HEK293 (cell line): ENCODE data around the gene DIP2C.

ENCODE experiments used
- ATF2 ChIP-seq: fragments of 450-650 bp; formaldehyde crosslinking; IDR thresholded peaks from 2 replicates; pipeline ENCODE4 v1.5.1; 2016; ENCODE audit warnings: missing biosample characterization, missing genetic modification characterization, low read depth
- BCL11A ChIP-seq: fragments of 450-650 bp; formaldehyde crosslinking; IDR thresholded peaks from 2 replicates; pipeline ENCODE4 v1.5.1; 2016; ENCODE audit warnings: low read depth, missing biosample characterization, missing genetic modification characterization
- CTCF ChIP-seq: fragments of 450-650 bp; formaldehyde crosslinking; IDR thresholded peaks from 2 replicates; pipeline ENCODE4 v1.5.1; 2016; ENCODE audit warnings: missing biosample characterization, missing genetic modification characterization
- HOXC10 ChIP-seq: sonication (generic); formaldehyde crosslinking; IDR thresholded peaks from 2 replicates; pipeline ENCODE4 v1.8.1; 2023; ENCODE audit warnings: mild to moderate bottlenecking, missing genetic modification reagents
- REST ChIP-seq: fragments of 450-650 bp; formaldehyde crosslinking; IDR thresholded peaks from 2 replicates; pipeline ENCODE4 v1.5.1; 2016; ENCODE audit warnings: missing biosample characterization, missing genetic modification characterization
- TCF7L2 ChIP-seq: IDR thresholded peaks from 2 replicates; pipeline ENCODE4 v1.6.1; 2011; ENCODE audit warnings: low read depth, mild to moderate bottlenecking, inconsistent platforms, low read length, moderate library complexity, borderline replicate concordance
- YY1 ChIP-seq: fragments of 450-650 bp; formaldehyde crosslinking; IDR thresholded peaks from 2 replicates; pipeline ENCODE4 v1.5.1; 2018; ENCODE audit warnings: missing biosample characterization, missing genetic modification characterization
- ZFP3 ChIP-seq: fragments of 450-650 bp; formaldehyde crosslinking; IDR thresholded peaks from 2 replicates; pipeline ENCODE4 v1.5.1; 2016; ENCODE audit warnings: low read depth, missing biosample characterization, missing genetic modification characterization
- ZNF174 ChIP-seq: fragments of 450-650 bp; formaldehyde crosslinking; IDR thresholded peaks from 2 replicates; pipeline ENCODE4 v1.5.0; 2017; ENCODE audit warnings: missing biosample characterization, mild to moderate bottlenecking, missing genetic modification characterization
- ZNF2 ChIP-seq: fragments of 450-650 bp; formaldehyde crosslinking; IDR thresholded peaks from 2 replicates; pipeline ENCODE4 v1.5.1; 2016; ENCODE audit warnings: missing biosample characterization, missing genetic modification characterization
- ZNF292 ChIP-seq: fragments of 450-650 bp; formaldehyde crosslinking; IDR thresholded peaks from 2 replicates; pipeline ENCODE4 v1.5.1; 2016; ENCODE audit warnings: low read depth, missing biosample characterization, missing genetic modification characterization, borderline replicate concordance
- ZNF704 ChIP-seq: fragments of 450-650 bp; formaldehyde crosslinking; IDR thresholded peaks from 2 replicates; pipeline ENCODE4 v1.5.1; 2016; ENCODE audit warnings: missing biosample characterization, missing genetic modification characterization
- TF ChIP-seq, protein P1 (sequence below): fragments of 450-650 bp; formaldehyde crosslinking; IDR thresholded peaks from 2 replicates; pipeline ENCODE4 v1.5.1; 2017; ENCODE audit warnings: missing biosample characterization, missing genetic modification characterization
- TF ChIP-seq, protein P2 (sequence below): fragments of 450-650 bp; formaldehyde crosslinking; IDR thresholded peaks from 2 replicates; pipeline ENCODE4 v1.5.1; 2017; ENCODE audit warnings: missing biosample characterization, missing genetic modification characterization

- TF ChIP-seq HOXC10 (no peak), CTCF (tag by site-specific recombination) (no peak), REST (tag by site-specific recombination) (no peak), ZNF292 (tag by site-specific recombination) (no peak), ZFP3 (no peak), TCF7L2 (no peak), ZNF174 (tag by site-specific recombination) (no peak), YY1 (tag by site-specific recombination) (no peak), BCL11A (tag by site-specific recombination) (no peak), ZNF704 (tag by site-specific recombination) (no peak), ATF2 (no peak), ZNF2 (tag by site-specific recombination) (no peak)
- TF ChIP-seq, protein P1, sequence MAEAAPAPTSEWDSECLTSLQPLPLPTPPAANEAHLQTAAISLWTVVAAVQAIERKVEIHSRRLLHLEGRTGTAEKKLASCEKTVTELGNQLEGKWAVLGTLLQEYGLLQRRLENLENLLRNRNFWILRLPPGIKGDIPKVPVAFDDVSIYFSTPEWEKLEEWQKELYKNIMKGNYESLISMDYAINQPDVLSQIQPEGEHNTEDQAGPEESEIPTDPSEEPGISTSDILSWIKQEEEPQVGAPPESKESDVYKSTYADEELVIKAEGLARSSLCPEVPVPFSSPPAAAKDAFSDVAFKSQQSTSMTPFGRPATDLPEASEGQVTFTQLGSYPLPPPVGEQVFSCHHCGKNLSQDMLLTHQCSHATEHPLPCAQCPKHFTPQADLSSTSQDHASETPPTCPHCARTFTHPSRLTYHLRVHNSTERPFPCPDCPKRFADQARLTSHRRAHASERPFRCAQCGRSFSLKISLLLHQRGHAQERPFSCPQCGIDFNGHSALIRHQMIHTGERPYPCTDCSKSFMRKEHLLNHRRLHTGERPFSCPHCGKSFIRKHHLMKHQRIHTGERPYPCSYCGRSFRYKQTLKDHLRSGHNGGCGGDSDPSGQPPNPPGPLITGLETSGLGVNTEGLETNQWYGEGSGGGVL (tag by site-specific recombination) = no peak
- TF ChIP-seq, protein P2, sequence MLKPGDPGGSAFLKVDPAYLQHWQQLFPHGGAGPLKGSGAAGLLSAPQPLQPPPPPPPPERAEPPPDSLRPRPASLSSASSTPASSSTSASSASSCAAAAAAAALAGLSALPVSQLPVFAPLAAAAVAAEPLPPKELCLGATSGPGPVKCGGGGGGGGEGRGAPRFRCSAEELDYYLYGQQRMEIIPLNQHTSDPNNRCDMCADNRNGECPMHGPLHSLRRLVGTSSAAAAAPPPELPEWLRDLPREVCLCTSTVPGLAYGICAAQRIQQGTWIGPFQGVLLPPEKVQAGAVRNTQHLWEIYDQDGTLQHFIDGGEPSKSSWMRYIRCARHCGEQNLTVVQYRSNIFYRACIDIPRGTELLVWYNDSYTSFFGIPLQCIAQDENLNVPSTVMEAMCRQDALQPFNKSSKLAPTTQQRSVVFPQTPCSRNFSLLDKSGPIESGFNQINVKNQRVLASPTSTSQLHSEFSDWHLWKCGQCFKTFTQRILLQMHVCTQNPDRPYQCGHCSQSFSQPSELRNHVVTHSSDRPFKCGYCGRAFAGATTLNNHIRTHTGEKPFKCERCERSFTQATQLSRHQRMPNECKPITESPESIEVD (tag by site-specific recombination) = no peak
Measured at GRCh38 chr10:655184-655583, 34.3 kb downstream of the DIP2C start.
